ENCODE data around the gene CDH4.

The CDH4 gene

GRCh38 chr20:61543931-61544745, 292.1 kb downstream of the CDH4 start:
- no peak for DNase-seq

GRCh38 chr20:61544910-61545889, 293.1 kb downstream of the CDH4 start:
- no peak for DNase-seq

GRCh38 chr20:61546641-61547040, 294.6 kb downstream of the CDH4 start:
- DNase-seq = no peak

GRCh38 chr20:61548069-61548468, 296.0 kb downstream of the CDH4 start:
- DNase-seq = no peak

- no peak for DNase-seq
Measured at GRCh38 chr20:61549865-61550264, 297.8 kb downstream of the CDH4 start.

- no peak for DNase-seq
Measured at GRCh38 chr20:61551401-61551800, 299.3 kb downstream of the CDH4 start.

- DNase-seq = no peak
Measured at GRCh38 chr20:61554617-61555016, 302.6 kb downstream of the CDH4 start.

GRCh38 chr20:61555566-61555965, 303.5 kb downstream of the CDH4 start:
- no peak for DNase-seq

GRCh38 chr20:61556111-61556510, 304.1 kb downstream of the CDH4 start:
- DNase-seq = no peak

- DNase-seq = no peak
Measured at GRCh38 chr20:61556673-61557072, 304.6 kb downstream of the CDH4 start.

GRCh38 chr20:61557621-61558020, 305.6 kb downstream of the CDH4 start:
- no peak for DNase-seq

GRCh38 chr20:61558726-61559125, 306.7 kb downstream of the CDH4 start:
- DNase-seq = no peak

- no peak for DNase-seq
Measured at GRCh38 chr20:61559706-61560315, 307.8 kb downstream of the CDH4 start.

- DNase-seq = no peak
Measured at GRCh38 chr20:61560361-61560853, 308.3 kb downstream of the CDH4 start.

GRCh38 chr20:61561111-61561830, 309.2 kb downstream of the CDH4 start:
- no peak for DNase-seq

GRCh38 chr20:61562491-61562890, 310.4 kb downstream of the CDH4 start:
- no peak for DNase-seq

GRCh38 chr20:61562897-61563504, 310.9 kb downstream of the CDH4 start:
- DNase-seq = no peak

- DNase-seq = no peak
Measured at GRCh38 chr20:61564628-61565027, 312.6 kb downstream of the CDH4 start.

- DNase-seq = no peak
Measured at GRCh38 chr20:61565791-61566190, 313.7 kb downstream of the CDH4 start.

GRCh38 chr20:61566691-61567090, 314.6 kb downstream of the CDH4 start:
- DNase-seq = no peak

- no peak for DNase-seq
Measured at GRCh38 chr20:61567204-61567603, 315.1 kb downstream of the CDH4 start.

GRCh38 chr20:61569825-61570224, 317.8 kb downstream of the CDH4 start:
- no peak for DNase-seq

All from stimulated activated CD4-positive, alpha-beta T cell treated with anti-CD3 and anti-CD28 coated beads, Interleukin-4, amount 100 ng/mL, for 24 hours (primary cell).